Left ventricle myocardium inferior (tissue), 1 donor: Measurements from ENCODE around the gene LIMCH1. TPM values are rescaled to one million over a fixed set of nuclear protein-coding genes. Genes with fewer than 3 reads are reported as not detected.

Experiments used
- DNase-seq: peaks from one replicate; pipeline ENCODE4 v3.0.0-alpha.2; 2020
- H3K27ac ChIP-seq: fragments of 200-600 bp; replicated peaks from 2 replicates; pipeline ENCODE4 v1.8.0; 2021
- H3K27me3 ChIP-seq: fragments of 200-600 bp; 2 replicates; pipeline ENCODE4 v1.8.0; 2021; ENCODE audit warnings: low read depth
- H3K36me3 ChIP-seq: fragments of 200-600 bp; 2 replicates; pipeline ENCODE4 v1.8.0; 2021
- H3K4me1 ChIP-seq: fragments of 200-600 bp; 2 replicates; pipeline ENCODE4 v1.8.0; 2021
- H3K4me3 ChIP-seq: fragments of 200-600 bp; 2 replicates; pipeline ENCODE4 v1.8.0; 2021; ENCODE audit warnings: mild to moderate bottlenecking, moderate library complexity
- H3K9me3 ChIP-seq: fragments of 200-600 bp; replicated peaks from 2 replicates; pipeline ENCODE4 v1.8.0; 2021
- intact Hi-C: fragments of 100-400 bp; cut with micrococcal nuclease; formaldehyde crosslinking; loops from one replicate; pipeline ENCODE4 v1.11.0; 2022
- total RNA-seq: library from RNA; stranded (reverse); fragmentation: NEBNext Ultra II Directional; extraction: Animal tissue kit (Norgen Biotek cat#: 25700); gene quantifications from one replicate; pipeline ENCODE4 v1.2.1, GENCODE V29; 2021
- TF ChIP-seq, protein P1 (sequence below): fragments of 200-600 bp; IDR thresholded peaks from 2 replicates; pipeline ENCODE4 v1.8.0; 2021; ENCODE audit warnings: antibody characterized with exemption, mild to moderate bottlenecking, borderline replicate concordance
- donor health status: DM: no; HTN: yes; CAD: no; lungs with severe emphysema.

LIMCH1 gene
- total RNA-seq, 1 donor from 2014 or later, result 382 TPM

DNA sequence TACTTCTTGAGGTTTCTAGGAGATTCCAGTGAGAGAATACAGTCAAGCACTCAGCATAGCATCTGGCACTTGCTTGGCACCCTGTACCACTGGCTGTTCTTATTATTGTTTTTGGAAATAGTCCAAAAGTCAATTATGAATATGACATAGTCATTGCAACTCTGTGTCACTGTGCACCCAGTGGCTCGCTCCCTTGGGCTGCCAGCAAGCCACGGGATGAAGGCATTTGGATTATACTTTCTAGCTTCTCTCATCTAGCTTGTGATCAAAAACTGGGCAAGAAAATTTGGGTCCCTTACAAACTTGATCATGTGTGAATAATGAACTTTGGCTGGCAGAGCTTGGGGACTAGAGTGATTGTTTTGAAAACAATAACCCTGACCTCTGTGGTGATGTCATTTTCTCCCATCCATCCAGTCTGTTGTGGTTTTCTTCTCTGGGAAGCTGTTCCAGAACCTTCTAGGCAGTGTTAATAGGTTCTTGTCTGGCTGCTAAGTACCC is 32.7 kb upstream of the LIMCH1 start:
- H3K36me3 ChIP-seq, result peaks cover 10% of the 10 kb centered on the region
- peaks cover 57% of the 10 kb centered on the region for H3K4me1 ChIP-seq
- H3K4me3 ChIP-seq, result no peak overlapping the region
- intact Hi-C loops, result no loop called here
- TF ChIP-seq, protein P1, sequence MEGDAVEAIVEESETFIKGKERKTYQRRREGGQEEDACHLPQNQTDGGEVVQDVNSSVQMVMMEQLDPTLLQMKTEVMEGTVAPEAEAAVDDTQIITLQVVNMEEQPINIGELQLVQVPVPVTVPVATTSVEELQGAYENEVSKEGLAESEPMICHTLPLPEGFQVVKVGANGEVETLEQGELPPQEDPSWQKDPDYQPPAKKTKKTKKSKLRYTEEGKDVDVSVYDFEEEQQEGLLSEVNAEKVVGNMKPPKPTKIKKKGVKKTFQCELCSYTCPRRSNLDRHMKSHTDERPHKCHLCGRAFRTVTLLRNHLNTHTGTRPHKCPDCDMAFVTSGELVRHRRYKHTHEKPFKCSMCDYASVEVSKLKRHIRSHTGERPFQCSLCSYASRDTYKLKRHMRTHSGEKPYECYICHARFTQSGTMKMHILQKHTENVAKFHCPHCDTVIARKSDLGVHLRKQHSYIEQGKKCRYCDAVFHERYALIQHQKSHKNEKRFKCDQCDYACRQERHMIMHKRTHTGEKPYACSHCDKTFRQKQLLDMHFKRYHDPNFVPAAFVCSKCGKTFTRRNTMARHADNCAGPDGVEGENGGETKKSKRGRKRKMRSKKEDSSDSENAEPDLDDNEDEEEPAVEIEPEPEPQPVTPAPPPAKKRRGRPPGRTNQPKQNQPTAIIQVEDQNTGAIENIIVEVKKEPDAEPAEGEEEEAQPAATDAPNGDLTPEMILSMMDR, result no peak
- no peaks in the 10 kb centered on the region for H3K27me3 ChIP-seq
- H3K27ac ChIP-seq, result peak overlapping the region; percentile 54
- no peak for DNase-seq
- H3K9me3 ChIP-seq, result no peaks in the 10 kb centered on the region

DNA sequence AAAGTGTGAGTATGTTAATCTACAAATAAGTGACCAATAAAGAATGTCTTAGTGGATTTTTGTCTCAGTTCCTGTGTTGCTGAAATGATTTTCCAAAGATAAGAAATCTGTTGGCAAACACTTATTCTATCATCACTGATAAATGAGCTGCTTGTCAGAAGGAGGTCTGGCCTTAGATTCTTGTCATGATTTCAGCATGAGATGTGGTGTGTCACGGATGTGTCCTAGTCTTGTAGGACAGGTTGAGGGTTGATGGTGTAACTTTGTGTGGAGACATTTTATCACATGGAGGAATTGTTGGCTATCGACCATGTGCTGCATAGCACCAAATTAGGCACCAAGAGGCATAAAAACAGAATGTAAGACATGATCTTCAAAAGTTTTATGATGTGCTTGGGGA is 31.8 kb upstream of the LIMCH1 start:
- Histone ChIP-seq H3K4me3 (no peak overlapping the region), H3K9me3 (no peaks in the 10 kb centered on the region), H3K4me1 (peaks cover 59% of the 10 kb centered on the region), H3K27ac (no peak overlapping the region), H3K27me3 (no peaks in the 10 kb centered on the region), H3K36me3 (peaks cover 4% of the 10 kb centered on the region)
- DNase-seq, result no peak
- TF ChIP-seq, protein P1, result no peak
- intact Hi-C loops, result no loop called here

DNA sequence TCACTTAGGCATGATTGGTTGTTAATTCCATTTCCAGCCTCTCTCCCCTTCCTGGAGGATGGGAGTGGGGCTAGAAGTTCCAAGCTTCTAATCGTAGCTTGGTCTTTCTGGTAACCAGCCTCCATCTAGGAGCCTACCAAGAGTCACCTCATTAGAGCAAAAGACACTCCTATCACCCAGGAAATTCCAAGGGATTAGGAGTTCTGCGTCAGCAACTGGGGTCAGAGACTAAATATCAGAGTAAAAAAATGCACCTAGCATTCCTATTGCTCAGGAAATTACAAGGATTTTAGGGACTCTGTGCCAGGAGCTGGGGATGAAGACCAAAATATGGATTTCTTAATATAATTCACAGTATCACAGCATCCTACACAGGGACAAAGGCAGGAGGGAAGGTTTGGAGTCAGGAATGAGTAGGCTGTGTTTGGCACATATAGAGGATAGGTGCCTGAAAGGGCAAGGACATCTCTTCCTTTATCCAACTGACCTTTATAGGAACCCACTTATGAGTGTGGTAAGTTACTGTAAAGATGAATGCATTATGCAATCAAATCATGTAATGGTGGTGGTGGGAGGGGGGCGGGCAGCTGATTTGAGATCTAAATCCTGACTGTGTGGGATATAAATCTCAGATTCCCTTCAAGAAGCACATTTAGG is 30.5 kb upstream of the LIMCH1 start:
- Histone ChIP-seq H3K4me3 (no peak overlapping the region), H3K27ac (no peak overlapping the region), H3K4me1 (peaks cover 59% of the 10 kb centered on the region), H3K36me3 (no peaks in the 10 kb centered on the region), H3K9me3 (no peaks in the 10 kb centered on the region), H3K27me3 (no peaks in the 10 kb centered on the region)
- intact Hi-C loops, result no loop called here
- DNase-seq, result no peak
- TF ChIP-seq, protein P1, result no peak

DNA sequence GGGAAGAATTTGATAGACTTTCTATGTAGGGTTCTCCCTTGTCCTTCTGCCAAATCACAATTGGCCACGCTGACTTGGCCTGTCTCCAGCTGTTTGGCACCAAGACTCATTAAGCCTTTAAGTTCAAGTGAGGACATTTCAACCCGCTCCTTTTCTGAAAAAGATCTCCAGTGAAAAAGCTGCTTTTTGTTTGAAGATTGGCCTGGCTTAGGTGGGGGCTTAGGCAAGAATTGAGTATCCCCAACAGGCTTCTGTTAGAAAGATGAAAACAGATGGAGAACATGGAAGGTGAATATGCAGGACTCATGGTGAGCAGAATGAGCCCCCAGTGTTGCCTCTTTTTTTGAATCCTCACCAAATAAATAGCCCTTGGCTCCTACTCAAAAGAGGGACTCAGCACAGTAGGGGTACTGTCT is 28.5 kb upstream of the LIMCH1 start:
- Histone ChIP-seq H3K4me1 (peaks cover 59% of the 10 kb centered on the region), H3K4me3 (no peak overlapping the region), H3K27ac (peak overlapping the region; percentile 13), H3K9me3 (no peaks in the 10 kb centered on the region), H3K27me3 (no peaks in the 10 kb centered on the region), H3K36me3 (no peaks in the 10 kb centered on the region)
- TF ChIP-seq, protein P1, result no peak
- DNase-seq, result peak; percentile 50
- intact Hi-C loops, result no loop called here

DNA sequence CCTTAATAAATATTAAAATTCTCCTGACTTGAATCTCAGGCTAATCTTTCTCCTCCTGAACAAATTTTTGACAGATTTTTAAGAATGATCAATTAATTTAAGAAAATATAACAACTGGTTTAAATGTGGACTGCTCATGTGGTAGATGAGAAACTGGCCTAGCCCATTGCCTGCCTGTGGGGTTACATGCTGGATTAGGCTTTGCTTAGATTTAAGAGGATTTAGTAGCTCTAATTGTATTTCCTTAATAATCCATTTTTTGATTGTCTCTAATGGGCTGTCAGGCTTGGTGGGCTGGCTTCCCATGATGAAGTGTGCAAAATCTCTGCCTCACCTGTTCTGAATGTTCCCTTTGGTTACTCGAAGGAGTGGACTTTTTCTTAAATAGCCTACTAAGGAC is 27.8 kb upstream of the LIMCH1 start:
- Histone ChIP-seq H3K4me3 (no peak overlapping the region), H3K27ac (no peak overlapping the region), H3K36me3 (no peaks in the 10 kb centered on the region), H3K4me1 (peaks cover 57% of the 10 kb centered on the region), H3K27me3 (no peaks in the 10 kb centered on the region), H3K9me3 (no peaks in the 10 kb centered on the region)
- intact Hi-C loops, result no loop called here
- no peak for DNase-seq
- TF ChIP-seq, protein P1, result no peak
